ENCODE data around the gene FARS2. TPM values are rescaled to one million over a fixed set of nuclear protein-coding genes. Genes with fewer than 3 reads are reported as not detected.

Gene FARS2
- total and polyA plus RNA-seq, 9 of the 15 experiments (the other 6 are each of a cell fraction or from before 2014, with no cell fraction given) = 16.5 to 62.2 (median 27.0) TPM

GRCh38 chr6:5497896-5498578 is 236.7 kb downstream of the FARS2 start:
- no peak overlapping the region for H3K9ac ChIP-seq (ENCODE audit: insufficient read depth in 1 of 2, low read depth in 2 of 2, low read length in 2 of 2)
- DNase-seq (ENCODE audit: extremely low read depth in 1 of 4, low spot score in 3 of 4) (no peak), FAIRE-seq (no peak), ATAC-seq (no peak)
- in situ Hi-C loops (cut with MboI) = no loop called here
- no peaks in the 10 kb centered on the region for H4K20me1 ChIP-seq (replicated peaks; ENCODE audit: control insufficient read depth, insufficient read depth, low read length)
- 57% methylated on average over 10 of the region's 10 CpGs for WGBS (ENCODE audit: insufficient coverage, low coverage, missing lambda C conversion rate)
- no peaks in the 10 kb centered on the region for H3K79me2 ChIP-seq (ENCODE audit: control insufficient read depth, insufficient read depth, low read length)
- ChIA-PET POLR2A (no interaction called here), CTCF (ENCODE audit: low intra/inter-chr PET ratio) (no interaction called here)
- H3K9me3 ChIP-seq (replicated peaks; ENCODE audit: control insufficient read depth, insufficient read depth, low read depth, low read length) = no peaks in the 10 kb centered on the region
- no peak for TF ChIP-seq ZFP30 (CRISPR knock-in tag; IDR thresholded peaks at IDR 0.05; ENCODE audit: borderline replicate concordance)
- TF ChIP-seq, protein P1, sequence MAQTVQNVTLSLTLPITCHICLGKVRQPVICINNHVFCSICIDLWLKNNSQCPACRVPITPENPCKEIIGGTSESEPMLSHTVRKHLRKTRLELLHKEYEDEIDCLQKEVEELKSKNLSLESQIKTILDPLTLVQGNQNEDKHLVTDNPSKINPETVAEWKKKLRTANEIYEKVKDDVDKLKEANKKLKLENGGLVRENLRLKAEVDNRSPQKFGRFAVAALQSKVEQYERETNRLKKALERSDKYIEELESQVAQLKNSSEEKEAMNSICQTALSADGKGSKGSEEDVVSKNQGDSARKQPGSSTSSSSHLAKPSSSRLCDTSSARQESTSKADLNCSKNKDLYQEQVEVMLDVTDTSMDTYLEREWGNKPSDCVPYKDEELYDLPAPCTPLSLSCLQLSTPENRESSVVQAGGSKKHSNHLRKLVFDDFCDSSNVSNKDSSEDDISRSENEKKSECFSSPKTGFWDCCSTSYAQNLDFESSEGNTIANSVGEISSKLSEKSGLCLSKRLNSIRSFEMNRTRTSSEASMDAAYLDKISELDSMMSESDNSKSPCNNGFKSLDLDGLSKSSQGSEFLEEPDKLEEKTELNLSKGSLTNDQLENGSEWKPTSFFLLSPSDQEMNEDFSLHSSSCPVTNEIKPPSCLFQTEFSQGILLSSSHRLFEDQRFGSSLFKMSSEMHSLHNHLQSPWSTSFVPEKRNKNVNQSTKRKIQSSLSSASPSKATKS (CRISPR knock-in tag; IDR thresholded peaks at IDR 0.05) = no peak
- no peak for TF ChIP-seq NR1H2 (CRISPR knock-in tag; IDR thresholded peaks at IDR 0.05)
- TF ChIP-seq NFATC3 (IDR thresholded peaks at IDR 0.05) = no peak
- TF ChIP-seq GTF2A2 (tag; IDR thresholded peaks at IDR 0.05) = no peak
- no peak for TF ChIP-seq ZNF174 (CRISPR knock-in tag; IDR thresholded peaks at IDR 0.05)
- TF ChIP-seq EWSR1 (IDR thresholded peaks at IDR 0.05; ENCODE audit: borderline replicate concordance, low read depth, partially characterized antibody) = no peak
- TF ChIP-seq ZBTB17 (CRISPR knock-in tag; IDR thresholded peaks at IDR 0.05) = no peak
- no peak for TF ChIP-seq RAD21 (CRISPR knock-in tag; conservative IDR thresholded peaks at IDR 0.05 in 1 of 2, IDR thresholded peaks at IDR 0.05 in 1 of 2)
- TF ChIP-seq CC2D1A (IDR thresholded peaks at IDR 0.05) = no peak
- no peak for TF ChIP-seq ZNF217 (CRISPR knock-in tag; IDR thresholded peaks at IDR 0.05)
- no peak for TF ChIP-seq RBM22 (IDR thresholded peaks at IDR 0.05; ENCODE audit: low read depth, low read length, poor library complexity, severe bottlenecking)
- no peak for TF ChIP-seq TOE1 (IDR thresholded peaks at IDR 0.05; ENCODE audit: borderline replicate concordance)
- TF ChIP-seq TOE1 (CRISPR knock-in tag; IDR thresholded peaks at IDR 0.05; ENCODE audit: borderline replicate concordance, low read depth) = no peak
- no peak for TF ChIP-seq ASH1L (IDR thresholded peaks at IDR 0.05; ENCODE audit: borderline replicate concordance, low read depth, partially characterized antibody)
- no peak for TF ChIP-seq MTA2 (IDR thresholded peaks at IDR 0.05; ENCODE audit: low read depth)
- no peak for TF ChIP-seq ZNF655 (CRISPR knock-in tag; IDR thresholded peaks at IDR 0.05)
- TF ChIP-seq ZNF316 (IDR thresholded peaks at IDR 0.05) = no peak
- TF ChIP-seq ATF2 (CRISPR knock-in tag; IDR thresholded peaks at IDR 0.05) = no peak
- H3K4me1 ChIP-seq (replicated peaks in 1 of 2; ENCODE audit: control insufficient read depth in 2 of 2, insufficient read depth in 2 of 2, low read length in 2 of 2) = no peaks in the 10 kb centered on the region; a peak in 1 of 5 replicates
- no peak overlapping the region for H2AFZ ChIP-seq (ENCODE audit: low read depth, low read length)
- no peaks in the 10 kb centered on the region for H3K36me3 ChIP-seq (ENCODE audit: control insufficient read depth, insufficient read depth, low read length)
- no TSS peak for BruUV-seq (replicated peaks)
- H3K27ac ChIP-seq (ENCODE audit: extremely low read depth, low read depth, low read length) = no peak overlapping the region
- H3K4me3 ChIP-seq = no peak overlapping the region
- intact Hi-C loops (cut with micrococcal nuclease) = no loop called here
- no peaks in the 10 kb centered on the region for H3K27me3 ChIP-seq (ENCODE audit: control insufficient read depth in 2 of 2, insufficient read depth in 2 of 2, low read length in 2 of 2)
- no peak overlapping the region for H3K4me2 ChIP-seq (ENCODE audit: insufficient read depth, low read length)
- H3K9me1 ChIP-seq (ENCODE audit: control insufficient read depth, insufficient read depth, low read length) = no peaks in the 10 kb centered on the region
